GM21825 (cell line): ENCODE results near the gene CYSTM1.
A peak's percentile ranks its signal among the peaks of the same experiment; 100 is the strongest.
"Not testable (repeated sequence)": the region's sequence is repeated elsewhere in the genome, so short reads cannot be mapped to it uniquely, and the experiment has no call there.

Source experiments
- ATAC-seq: cut with Tn5 transposase; IDR thresholded peaks from one replicate; pipeline ENCODE4 v1.9.1; 2021; ENCODE audit warnings: mild to moderate bottlenecking, moderate library complexity; ENCODE audit not compliant: unreplicated experiment

CYSTM1 gene

GRCh38 chr5:140175367-140176030 lies 511 bp downstream of the CYSTM1 start:
- ATAC-seq, result peak; percentile 46

GRCh38 chr5:140176031-140176387 lies 1.0 kb downstream of the CYSTM1 start:
- no peak for ATAC-seq

GRCh38 chr5:140178086-140178410 lies 3.1 kb downstream of the CYSTM1 start:
- no peak for ATAC-seq

- ATAC-seq, result no peak
Measured at GRCh38 chr5:140178482-140179116, 3.6 kb downstream of the CYSTM1 start.

- no peak for ATAC-seq
Measured at GRCh38 chr5:140181002-140181483, 6.1 kb downstream of the CYSTM1 start.

- ATAC-seq, result no peak
Measured at GRCh38 chr5:140181525-140181924, 6.5 kb downstream of the CYSTM1 start.

GRCh38 chr5:140182075-140182711 lies 7.2 kb downstream of the CYSTM1 start:
- ATAC-seq, result no peak

GRCh38 chr5:140182803-140183367 lies 7.9 kb downstream of the CYSTM1 start:
- no peak for ATAC-seq

- ATAC-seq, result no peak
Measured at GRCh38 chr5:140185409-140185808, 10.4 kb downstream of the CYSTM1 start.

- ATAC-seq, result no peak
Measured at GRCh38 chr5:140186267-140186671, 11.3 kb downstream of the CYSTM1 start.

- no peak for ATAC-seq
Measured at GRCh38 chr5:140189253-140189652, 14.3 kb downstream of the CYSTM1 start.

- ATAC-seq, result no peak
Measured at GRCh38 chr5:140189977-140190871, 15.2 kb downstream of the CYSTM1 start.

- ATAC-seq, result no peak
Measured at GRCh38 chr5:140190872-140191218, 15.9 kb downstream of the CYSTM1 start.

- ATAC-seq, result no peak
Measured at GRCh38 chr5:140192715-140193430, 17.9 kb downstream of the CYSTM1 start.

- ATAC-seq, result no peak
Measured at GRCh38 chr5:140194662-140195061, 19.7 kb downstream of the CYSTM1 start.

GRCh38 chr5:140196115-140196814 lies 21.3 kb downstream of the CYSTM1 start:
- ATAC-seq, result no peak

GRCh38 chr5:140197023-140197422 lies 22.0 kb downstream of the CYSTM1 start:
- no peak for ATAC-seq

- ATAC-seq, result not testable (repeated sequence)
Measured at GRCh38 chr5:140198915-140199314, 23.9 kb downstream of the CYSTM1 start.

GRCh38 chr5:140202078-140202477 lies 27.1 kb downstream of the CYSTM1 start:
- ATAC-seq, result no peak

- no peak for ATAC-seq
Measured at GRCh38 chr5:140202610-140203009, 27.6 kb downstream of the CYSTM1 start.
